MV-4-11 (cell line): ENCODE measurements around the gene LFNG.

Experiments used
- DNase-seq: peaks from one replicate; lab custom pipeline; 2025; lab: John Stamatoyannopoulos, UW

LFNG gene

GRCh38 chr7:2519119-2519930 lies at the start of gene LFNG:
Gene LFNG, plus strand, starts transcription at chr7:2519774. Its CDS starts 88 bp downstream, at chr7:2519862.
- peak; percentile 83 for DNase-seq

GRCh38 chr7:2470204-2471021 lies 49.2 kb upstream of the LFNG start:
- DNase-seq, result no peak

GRCh38 chr7:2471022-2471329 lies 48.6 kb upstream of the LFNG start:
- no peak for DNase-seq

- no peak for DNase-seq
Observed at GRCh38 chr7:2471396-2471795, 48.2 kb upstream of the LFNG start.

GRCh38 chr7:2472739-2473138 lies 46.8 kb upstream of the LFNG start:
- no peak for DNase-seq

- no peak for DNase-seq
Observed at GRCh38 chr7:2473496-2474180, 45.9 kb upstream of the LFNG start.

- no peak for DNase-seq
Observed at GRCh38 chr7:2474224-2474623, 45.4 kb upstream of the LFNG start.

- no peak for DNase-seq
Observed at GRCh38 chr7:2474813-2475677, 44.5 kb upstream of the LFNG start.

GRCh38 chr7:2475678-2476015 lies 43.9 kb upstream of the LFNG start:
- DNase-seq, result no peak

- DNase-seq, result no peak
Observed at GRCh38 chr7:2476298-2476697, 43.3 kb upstream of the LFNG start, which contains the start of gene GRIFIN. Gene GRIFIN, minus strand, starts transcription at chr7:2476398. Its CDS starts 15 bp downstream, at chr7:2476383.

- DNase-seq, result no peak
Observed at GRCh38 chr7:2476776-2477446, 42.7 kb upstream of the LFNG start.

GRCh38 chr7:2477447-2478398 lies 41.9 kb upstream of the LFNG start:
- DNase-seq, result peak; percentile 71

- DNase-seq, result peak; percentile 35
Observed at GRCh38 chr7:2478399-2478785, 41.2 kb upstream of the LFNG start.

- DNase-seq, result no peak
Observed at GRCh38 chr7:2478800-2479199, 40.8 kb upstream of the LFNG start.

GRCh38 chr7:2479276-2480069 lies 40.1 kb upstream of the LFNG start:
- no peak for DNase-seq

GRCh38 chr7:2480070-2480408 lies 39.5 kb upstream of the LFNG start:
- no peak for DNase-seq

- DNase-seq, result no peak
Observed at GRCh38 chr7:2481195-2481594, 38.4 kb upstream of the LFNG start.

- DNase-seq, result no peak
Observed at GRCh38 chr7:2482725-2483451, 36.7 kb upstream of the LFNG start.

- no peak for DNase-seq
Observed at GRCh38 chr7:2483494-2483893, 36.1 kb upstream of the LFNG start.
